ENCODE measurements around the gene PTMS. TPM values are rescaled to one million over a fixed set of nuclear protein-coding genes. Genes with fewer than 3 reads are reported as not detected.

Gene PTMS
- total and polyA plus RNA-seq, 5 donors: 116 to 244 (median 154) TPM

- Histone ChIP-seq H3K4me3 (ENCODE audit: low read length) (peak overlapping the region; percentile 96), H3K27me3 (ENCODE audit: control insufficient read depth, insufficient read depth) (no peaks in the 10 kb centered on the region), H3K27ac (ENCODE audit: low read length) (peak overlapping the region; percentile 98), H3K4me1 (ENCODE audit: control insufficient read depth, insufficient read depth, low read length) (no peaks in the 10 kb centered on the region), H3K9me3 (ENCODE audit: control insufficient read depth, low read length) (no peaks in the 10 kb centered on the region)
- peak in 1 of 2 donors; percentile 0 for ATAC-seq
- intact Hi-C loops (cut with DNase I): loop anchor here in 3 of 4 donors (5.0 to 10.0 kb wide), 2 partner anchors 72 to 75 kb away; partner anchors contain the start of genes P3H3 (in 3 of the 3) and GPR162 (in 2 of the 3)
- WGBS: 3% methylated on average over 24 of the region's 24 CpGs
- no peak for DNase-seq
Measured at GRCh38 chr12:6752167-6752920, 13.8 kb upstream of the PTMS start.

- H3K27ac ChIP-seq (ENCODE audit: low read length): peak within 1 kb of the TSS; percentile 98
- DNase-seq: peak; percentile 99
- intact Hi-C loops (cut with DNase I): loop anchor here in 3 of 4 donors (5.0 to 10.0 kb wide), 2 partner anchors 72 to 74 kb away; partner anchors contain the start of genes P3H3 (in 3 of the 3) and GPR162 (in 2 of the 3)
- no peaks in the 10 kb centered on the region for H3K4me1 ChIP-seq (ENCODE audit: control insufficient read depth, insufficient read depth, low read length)
- no peaks in the 10 kb centered on the region for H3K9me3 ChIP-seq (ENCODE audit: control insufficient read depth, low read length)
- H3K27me3 ChIP-seq (ENCODE audit: control insufficient read depth, insufficient read depth): no peaks in the 10 kb centered on the region
- peak; percentile 97 for ATAC-seq
- H3K4me3 ChIP-seq (ENCODE audit: low read length): peak within 1 kb of the TSS; percentile 96
- under 1% methylated on average over 62 of the region's 62 CpGs for WGBS
Measured at GRCh38 chr12:6752921-6753771, 13.0 kb upstream of the PTMS start, which contains the start of gene MLF2. MLF2 (minus strand) TSS chr12:6753141; CDS start chr12:6752334, 807 bp downstream.

GRCh38 chr12:6753772-6754356 is 12.3 kb upstream of the PTMS start:
- H3K27me3 ChIP-seq (ENCODE audit: control insufficient read depth, insufficient read depth): no peaks in the 10 kb centered on the region
- H3K4me1 ChIP-seq (ENCODE audit: control insufficient read depth, insufficient read depth, low read length): no peaks in the 10 kb centered on the region
- no peak overlapping the region for H3K4me3 ChIP-seq (ENCODE audit: low read length)
- H3K9me3 ChIP-seq (ENCODE audit: control insufficient read depth, low read length): no peaks in the 10 kb centered on the region
- DNase-seq (no peak), ATAC-seq (no peak)
- H3K27ac ChIP-seq (ENCODE audit: low read length): peak overlapping the region; percentile 45
- intact Hi-C loops (cut with DNase I): loop anchor here in 3 of 4 donors (2.0 to 10.0 kb wide), 3 partner anchors 25 to 73 kb away; partner anchors contain the start of genes P3H3 (in 3 of the 3) and GPR162 (in 2 of the 3)
- WGBS: 0% methylated on average over 7 of the region's 7 CpGs

- DNase-seq: no peak
- Histone ChIP-seq H3K4me1 (ENCODE audit: control insufficient read depth, insufficient read depth, low read length) (no peaks in the 10 kb centered on the region), H3K27ac (ENCODE audit: low read length) (no peak overlapping the region), H3K4me3 (ENCODE audit: low read length) (no peak overlapping the region), H3K9me3 (ENCODE audit: control insufficient read depth, low read length) (no peaks in the 10 kb centered on the region), H3K27me3 (ENCODE audit: control insufficient read depth, insufficient read depth) (no peaks in the 10 kb centered on the region)
- WGBS: 97% methylated on average over 2 of the region's 2 CpGs
- no peak for ATAC-seq
- intact Hi-C loops (cut with DNase I): loop anchor here in 3 of 4 donors (2.0 to 10.0 kb wide), 3 partner anchors 24 to 73 kb away; partner anchors contain the start of genes P3H3 (in 3 of the 3) and GPR162 (in 2 of the 3)
Measured at GRCh38 chr12:6754411-6754810, 11.8 kb upstream of the PTMS start.

- Histone ChIP-seq H3K9me3 (ENCODE audit: control insufficient read depth, low read length) (no peaks in the 10 kb centered on the region), H3K27ac (ENCODE audit: low read length) (no peak overlapping the region), H3K4me1 (ENCODE audit: control insufficient read depth, insufficient read depth, low read length) (no peaks in the 10 kb centered on the region), H3K27me3 (ENCODE audit: control insufficient read depth, insufficient read depth) (no peaks in the 10 kb centered on the region), H3K4me3 (ENCODE audit: low read length) (no peak overlapping the region)
- 67% methylated on average over 8 of the region's 8 CpGs for WGBS
- ATAC-seq (no peak), DNase-seq (peak in 1 of 3 donors; percentile 55)
- intact Hi-C loops (cut with DNase I): loop anchor here in 2 of 4 donors (10.0 kb wide), 1 partner anchor 68 kb away; the partner anchor contains the start of genes GPR162 (in 2 of the 2) and P3H3 (in 2 of the 2)
Measured at GRCh38 chr12:6757028-6757690, 9.0 kb upstream of the PTMS start.

- no peak for DNase-seq
- Histone ChIP-seq H3K4me3 (ENCODE audit: low read length) (no peak overlapping the region), H3K27me3 (ENCODE audit: control insufficient read depth, insufficient read depth) (no peaks in the 10 kb centered on the region), H3K27ac (ENCODE audit: low read length) (no peak overlapping the region), H3K9me3 (ENCODE audit: control insufficient read depth, low read length) (no peaks in the 10 kb centered on the region), H3K4me1 (ENCODE audit: control insufficient read depth, insufficient read depth, low read length) (peaks cover 3% of the 10 kb centered on the region)
- intact Hi-C loops (cut with DNase I): loop anchor here in 2 of 4 donors (10.0 kb wide), 1 partner anchor 66 kb away; the partner anchor contains the start of genes GPR162 (in 2 of the 2) and P3H3 (in 2 of the 2)
- no peak for ATAC-seq
- 86% methylated on average over 9 of the region's 9 CpGs for WGBS
Measured at GRCh38 chr12:6758506-6759095, 7.6 kb upstream of the PTMS start.

GRCh38 chr12:6759741-6760140 is 6.4 kb upstream of the PTMS start:
- H3K9me3 ChIP-seq (ENCODE audit: control insufficient read depth, low read length): no peaks in the 10 kb centered on the region
- peaks cover 4% of the 10 kb centered on the region for H3K4me1 ChIP-seq (ENCODE audit: control insufficient read depth, insufficient read depth, low read length)
- H3K4me3 ChIP-seq (ENCODE audit: low read length): no peak overlapping the region
- 86% methylated on average over 5 of the region's 5 CpGs for WGBS
- H3K27me3 ChIP-seq (ENCODE audit: control insufficient read depth, insufficient read depth): no peaks in the 10 kb centered on the region
- DNase-seq (no peak), ATAC-seq (no peak)
- H3K27ac ChIP-seq (ENCODE audit: low read length): no peak overlapping the region
- intact Hi-C loops (cut with DNase I): loop anchor here in 2 of 4 donors (10.0 kb wide), 1 partner anchor 65 kb away; the partner anchor contains the start of genes GPR162 (in 2 of the 2) and P3H3 (in 2 of the 2)

GRCh38 chr12:6763380-6763779 is 2.8 kb upstream of the PTMS start:
- Histone ChIP-seq H3K27ac (ENCODE audit: low read length) (peak overlapping the region; percentile 82), H3K27me3 (ENCODE audit: control insufficient read depth, insufficient read depth) (no peaks in the 10 kb centered on the region), H3K9me3 (ENCODE audit: control insufficient read depth, low read length) (no peaks in the 10 kb centered on the region), H3K4me1 (ENCODE audit: control insufficient read depth, insufficient read depth, low read length) (peaks cover 5% of the 10 kb centered on the region), H3K4me3 (ENCODE audit: low read length) (no peak overlapping the region)
- DNase-seq (no peak), ATAC-seq (no peak)
- intact Hi-C loops (cut with DNase I): no loop called here
- 62% methylated on average over 4 of the region's 4 CpGs for WGBS

- Histone ChIP-seq H3K4me1 (ENCODE audit: control insufficient read depth, insufficient read depth, low read length) (peaks cover 9% of the 10 kb centered on the region), H3K27me3 (ENCODE audit: control insufficient read depth, insufficient read depth) (no peaks in the 10 kb centered on the region), H3K27ac (ENCODE audit: low read length) (peak overlapping the region; percentile 82), H3K4me3 (ENCODE audit: low read length) (peak overlapping the region; percentile 16), H3K9me3 (ENCODE audit: control insufficient read depth, low read length) (no peaks in the 10 kb centered on the region)
- 2% methylated on average over 16 of the region's 16 CpGs for WGBS
- intact Hi-C loops (cut with DNase I): no loop called here
- ATAC-seq (peak; percentile 92), DNase-seq (peak; percentile 96 to 97 (median 97))
Measured at GRCh38 chr12:6764011-6764828, 1.9 kb upstream of the PTMS start.
